ENCODE results near the gene RAB3IL1. TPM values are rescaled to one million over a fixed set of nuclear protein-coding genes. Genes with fewer than 3 reads are reported as not detected.
"Not testable (repeated sequence)": the region's sequence is repeated elsewhere in the genome, so short reads cannot be mapped to it uniquely, and the experiment has no call there.

RAB3IL1 gene
- polyA plus RNA-seq, 1 donor = 18.7 TPM

- DNase-seq = no peak
These were observed 36.9 kb upstream of the RAB3IL1 start for GRCh38 chr11:61954106-61954850.

- not testable (repeated sequence) for DNase-seq
These were observed 36.3 kb upstream of the RAB3IL1 start for GRCh38 chr11:61953632-61954031.

DNA sequence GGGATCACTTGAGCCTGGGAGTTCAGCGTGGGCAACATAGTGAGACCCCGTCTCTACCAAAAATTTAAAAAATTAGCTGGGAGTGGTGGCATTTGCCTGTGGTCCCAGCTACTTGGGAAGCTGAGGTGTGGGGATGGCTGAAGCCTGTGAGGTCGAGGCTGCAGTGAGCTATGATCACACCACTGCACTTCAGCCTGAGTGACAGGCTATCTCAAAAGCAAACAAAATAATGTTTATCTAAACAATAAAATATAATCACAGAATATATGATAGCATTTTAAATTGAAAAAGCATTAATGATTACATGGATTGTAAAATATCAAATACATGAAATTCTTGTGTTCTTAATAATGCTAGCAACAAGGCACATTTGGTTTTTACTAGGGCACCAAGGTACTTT lies 35.5 kb upstream of the RAB3IL1 start:
- DNase-seq = no peak

DNA sequence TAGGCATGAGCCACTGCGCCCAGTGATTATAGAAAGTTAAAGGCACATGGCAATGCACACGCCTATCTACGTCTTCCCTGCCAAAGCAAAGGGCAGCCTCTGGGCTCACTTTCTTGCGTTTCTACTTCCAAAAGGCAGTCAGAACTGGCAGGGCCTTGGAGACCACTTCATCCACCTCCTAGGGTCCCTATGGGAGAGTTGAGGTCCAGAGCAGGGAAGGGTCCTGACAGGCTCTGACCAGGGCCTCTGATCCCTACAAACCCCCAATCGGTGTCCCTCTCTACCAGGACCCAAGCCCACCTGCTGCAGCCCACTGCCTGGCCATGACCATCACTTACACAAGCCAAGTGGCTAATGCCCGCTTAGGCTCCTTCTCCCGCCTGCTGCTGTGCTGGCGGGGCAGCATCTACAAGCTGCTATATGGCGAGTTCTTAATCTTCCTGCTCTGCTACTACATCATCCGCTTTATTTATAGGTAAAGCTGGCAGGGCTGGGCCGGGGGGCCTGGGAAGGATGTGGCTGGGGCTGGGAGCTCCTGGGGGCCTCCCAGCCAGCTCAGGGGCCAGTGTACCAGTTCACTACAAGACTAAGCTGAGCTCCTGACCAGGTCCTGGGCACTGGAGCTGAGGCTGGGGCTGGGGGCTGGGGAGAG lies 34.2 kb upstream of the RAB3IL1 start:
- DNase-seq = no peak

DNA sequence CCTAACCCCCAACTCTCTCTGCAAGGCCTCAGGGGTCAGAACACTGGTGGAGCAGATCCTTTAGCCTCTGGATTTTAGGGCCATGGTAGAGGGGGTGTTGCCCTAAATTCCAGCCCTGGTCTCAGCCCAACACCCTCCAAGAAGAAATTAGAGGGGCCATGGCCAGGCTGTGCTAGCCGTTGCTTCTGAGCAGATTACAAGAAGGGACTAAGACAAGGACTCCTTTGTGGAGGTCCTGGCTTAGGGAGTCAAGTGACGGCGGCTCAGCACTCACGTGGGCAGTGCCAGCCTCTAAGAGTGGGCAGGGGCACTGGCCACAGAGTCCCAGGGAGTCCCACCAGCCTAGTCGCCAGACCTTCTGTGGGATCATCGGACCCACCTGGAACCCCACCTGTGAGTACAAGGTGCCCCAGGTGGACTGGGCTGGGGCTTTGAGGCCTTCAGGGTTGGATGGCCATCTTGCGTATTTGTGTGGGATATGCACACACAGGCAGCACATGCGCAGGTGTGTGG lies 32.7 kb upstream of the RAB3IL1 start, which contains the start of gene BEST1:
Gene BEST1, plus strand, starts transcription at position 317 of the 513 bp plus-strand sequence. CDS start 1,456 bp downstream, outside the sequence.
- no peak for DNase-seq

GRCh38 chr11:61949169-61950034 lies 32.0 kb upstream of the RAB3IL1 start:
- no peak for DNase-seq

- no peak for DNase-seq
These were observed 31.1 kb upstream of the RAB3IL1 start for GRCh38 chr11:61948505-61948904.

GRCh38 chr11:61947486-61948210 lies 30.3 kb upstream of the RAB3IL1 start:
- peak; percentile 80 for DNase-seq

DNA sequence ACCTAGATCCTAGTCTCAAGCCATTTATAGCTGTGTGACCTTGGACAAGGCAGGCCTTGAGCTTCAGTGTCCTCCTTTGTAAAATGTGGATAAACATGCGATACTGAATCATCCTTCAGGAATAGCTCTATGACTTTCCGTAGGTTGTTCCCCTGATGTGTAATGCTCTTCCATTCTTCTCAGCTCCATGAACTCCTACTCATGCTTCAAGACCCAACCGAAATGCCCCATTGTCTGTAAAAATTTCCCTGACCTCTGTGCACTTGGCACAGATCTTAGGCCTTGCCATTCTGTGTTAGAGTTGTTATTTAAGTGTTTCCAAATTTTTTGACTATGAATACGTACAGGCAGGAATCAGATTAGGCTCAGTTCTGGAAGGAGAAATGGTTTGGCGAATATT lies 29.5 kb upstream of the RAB3IL1 start:
- DNase-seq = no peak

DNA sequence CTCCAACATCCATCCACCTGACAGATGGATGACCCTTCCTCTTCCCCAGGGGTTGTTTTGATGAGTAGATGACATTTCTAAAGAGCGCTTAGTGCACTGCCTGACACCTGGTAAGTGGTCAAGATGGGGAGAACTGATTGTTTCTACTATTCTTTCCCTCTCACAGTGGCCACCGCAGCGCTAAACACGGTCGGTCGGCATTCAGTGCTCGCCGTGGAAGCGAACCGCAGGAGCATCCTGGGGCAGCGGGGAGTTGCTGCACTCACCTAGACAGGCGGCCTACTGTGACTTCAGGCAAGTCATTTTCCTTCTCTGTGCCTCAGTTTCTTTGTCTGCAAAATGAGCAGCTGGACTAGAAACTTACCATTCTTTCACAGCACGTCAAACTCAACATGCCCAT lies 27.8 kb upstream of the RAB3IL1 start:
- no peak for DNase-seq

GRCh38 chr11:61940466-61940865 lies 23.1 kb upstream of the RAB3IL1 start:
- no peak for DNase-seq

DNA sequence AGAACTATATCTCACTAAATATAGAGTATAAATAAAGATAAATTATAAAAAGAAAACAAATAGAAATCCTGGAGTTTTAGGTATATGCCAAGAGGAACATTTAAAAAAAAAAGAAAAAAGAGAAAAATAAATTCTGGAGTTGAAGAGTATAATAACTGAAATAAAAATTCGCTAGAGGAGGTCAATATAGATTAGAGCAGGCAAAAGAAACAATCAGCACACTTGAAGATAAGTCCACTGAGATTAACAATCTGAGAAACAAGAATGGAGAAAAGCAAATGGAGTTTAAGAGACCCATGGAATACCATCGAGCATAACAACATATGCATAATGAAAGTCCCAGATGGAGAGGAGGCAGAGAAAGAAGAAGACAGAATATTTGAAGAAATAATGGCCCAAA lies 18.5 kb upstream of the RAB3IL1 start:
- DNase-seq = no peak

DNA sequence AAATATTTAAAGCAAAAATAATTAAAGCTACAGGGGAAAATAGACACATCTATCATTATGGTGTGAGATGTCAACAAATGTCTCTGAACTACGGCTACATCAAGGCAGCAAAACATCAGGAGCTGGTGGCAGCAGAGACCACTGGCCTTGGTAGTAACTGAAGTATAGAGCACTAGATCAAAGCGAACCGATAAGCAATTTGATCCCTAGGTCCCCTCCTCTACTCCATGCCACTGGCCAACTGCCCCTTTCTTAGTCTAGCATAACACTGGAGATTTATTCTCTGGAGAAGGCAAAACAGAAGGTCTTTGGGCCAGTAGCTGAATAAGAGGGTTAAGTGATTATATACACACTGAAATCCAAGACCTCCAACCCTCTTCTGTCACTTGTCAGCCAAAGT lies 13.6 kb upstream of the RAB3IL1 start:
- DNase-seq = no peak

DNA sequence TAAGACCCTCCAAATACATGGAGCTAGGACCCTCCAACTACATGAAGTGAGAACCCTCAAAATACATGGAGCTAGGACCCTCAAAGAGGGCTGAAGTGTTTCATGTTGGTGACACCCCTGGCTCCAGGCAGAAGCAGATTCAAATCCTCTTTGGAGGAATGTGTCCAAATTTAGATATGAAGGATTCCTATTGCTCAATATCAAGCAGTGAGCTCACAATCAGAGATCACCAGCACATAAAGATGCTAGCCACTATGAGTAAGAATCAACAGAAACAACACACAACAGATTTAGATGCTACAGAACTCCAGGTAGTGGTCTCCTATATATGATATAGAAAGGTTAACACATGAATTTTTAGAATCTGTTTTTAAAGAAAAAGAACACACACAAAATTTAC lies 11.2 kb upstream of the RAB3IL1 start:
- no peak for DNase-seq

DNA sequence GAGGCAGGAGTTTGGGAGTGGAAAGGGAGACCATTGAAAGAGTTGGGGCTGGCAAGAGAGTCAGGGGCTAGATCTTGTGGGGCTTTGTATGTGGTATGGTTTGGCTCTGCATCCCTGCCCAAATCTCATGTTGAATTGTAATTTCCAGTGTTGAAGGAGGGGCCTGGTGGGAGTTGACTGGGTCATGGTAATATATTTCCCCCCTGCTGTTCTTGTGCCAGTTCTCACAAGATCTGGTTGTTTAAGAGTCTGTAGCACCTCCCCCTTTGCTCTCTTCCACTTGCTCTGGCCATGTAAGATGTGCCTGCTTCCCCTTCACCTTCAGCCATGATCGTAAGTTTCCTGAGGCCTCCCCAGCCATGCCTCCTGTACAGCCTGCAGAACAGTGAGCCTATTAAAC lies 10.1 kb upstream of the RAB3IL1 start:
- DNase-seq = no peak

- no peak for DNase-seq
These were observed 8.9 kb upstream of the RAB3IL1 start for GRCh38 chr11:61926235-61926634.

DNA sequence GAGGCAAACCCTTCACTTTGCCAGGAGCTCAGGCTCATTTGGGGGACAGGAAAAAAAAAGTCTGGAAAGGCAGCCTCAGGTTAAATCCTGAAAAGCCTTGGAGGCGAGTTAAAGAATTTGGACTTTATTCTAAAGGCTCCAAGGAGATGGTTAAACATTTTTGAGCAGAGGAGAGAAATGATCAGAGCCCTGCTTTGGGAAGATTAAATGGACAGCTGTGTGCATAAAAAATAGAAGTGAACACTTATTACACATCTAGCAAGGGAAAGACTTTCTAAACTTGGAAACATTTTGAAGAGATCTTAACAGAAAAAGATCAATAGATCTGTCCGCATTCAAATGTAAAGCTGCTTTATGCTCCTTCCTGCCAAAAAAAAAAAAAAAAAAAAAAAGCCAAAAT lies 8.4 kb upstream of the RAB3IL1 start:
- DNase-seq = no peak

DNA sequence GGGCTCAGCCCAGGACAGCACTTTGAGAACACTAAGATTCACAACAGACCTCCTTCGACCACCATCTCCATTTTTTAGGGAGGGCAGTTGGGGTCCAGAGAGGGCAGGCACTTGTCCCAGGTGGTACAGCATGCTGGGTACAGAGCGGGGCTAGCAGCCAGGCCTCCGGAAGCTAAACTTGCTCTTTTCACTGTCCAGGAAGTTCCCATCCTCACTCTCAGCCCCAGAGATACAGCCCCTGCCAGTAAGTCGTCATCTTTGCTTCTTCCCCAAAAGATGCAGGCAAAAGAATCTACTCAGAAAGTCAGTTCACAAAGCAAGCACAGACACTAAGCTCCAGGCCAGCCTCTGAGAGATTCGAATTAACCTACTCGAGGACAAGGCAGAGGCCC lies 6.7 kb upstream of the RAB3IL1 start:
- DNase-seq = no peak

DNA sequence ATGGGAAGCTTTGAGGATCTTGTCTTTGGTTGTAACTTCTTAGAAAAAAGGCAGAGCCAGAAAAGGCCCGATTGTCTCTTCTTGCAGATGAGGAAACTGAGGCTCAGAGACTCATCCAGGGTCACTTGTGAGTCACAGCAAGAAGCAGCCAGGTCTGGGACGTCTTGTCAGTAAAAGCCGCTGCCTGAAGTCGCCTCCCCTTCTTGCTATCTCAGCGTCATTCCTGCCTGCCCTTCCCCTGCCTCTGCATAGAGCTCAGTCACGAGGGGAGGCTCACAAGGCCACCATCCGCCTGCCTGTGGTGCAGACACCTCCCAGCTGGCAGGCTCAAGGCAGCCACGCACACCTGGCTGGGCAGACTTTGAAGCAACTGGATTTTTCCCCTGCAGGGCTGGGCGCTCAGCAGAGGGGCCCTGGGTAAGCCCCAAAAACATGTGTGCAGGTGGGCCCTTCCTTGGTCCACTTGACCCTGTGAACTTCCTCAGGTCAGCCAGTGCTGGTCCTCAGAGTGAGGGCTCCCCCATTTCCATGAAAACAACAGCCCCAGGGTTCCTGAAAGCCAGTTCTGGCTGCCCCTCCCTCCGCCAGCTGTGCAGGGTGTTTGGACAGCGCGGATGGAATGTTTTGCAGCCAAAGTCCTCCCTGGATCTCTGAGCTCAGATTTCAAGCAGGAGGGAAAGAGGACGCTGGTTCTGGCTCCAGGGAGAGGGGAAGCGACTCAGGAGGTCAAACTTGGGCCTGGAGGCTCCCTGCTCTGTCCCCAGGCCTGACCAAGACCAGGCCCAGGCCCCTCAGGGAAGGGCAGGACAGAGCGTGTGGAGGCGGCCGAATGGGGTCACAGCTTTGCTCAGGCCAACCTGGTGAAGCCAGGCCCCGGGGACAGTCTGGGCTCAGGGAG lies 6.0 kb upstream of the RAB3IL1 start:
- peak; percentile 84 for DNase-seq

GRCh38 chr11:61922539-61922938 lies 5.2 kb upstream of the RAB3IL1 start:
- peak; percentile 71 for DNase-seq

GRCh38 chr11:61921446-61921845 lies 4.1 kb upstream of the RAB3IL1 start:
- DNase-seq = no peak

Measured in left kidney (tissue), 2 donors.